K562 (cell line): ENCODE results near the gene NAP1L4. TPM values are rescaled to one million over a fixed set of nuclear protein-coding genes. Genes with fewer than 3 reads are reported as not detected.

ENCODE experiments used
- CEBPG ChIP-seq, 3 experiments: fragments of 200-800 bp in 1 of 3; sonication (Bioruptor generic) in 1 of 3; sonication (generic) in 1 of 3; formaldehyde crosslinking in 1 of 3; IDR thresholded peaks in 2 of 3; conservative IDR thresholded peaks in 1 of 3; 2 replicates each; pipeline versions ENCODE4 v1.6.1 to v1.8.0; 2016 to 2022; ENCODE audit warnings: missing compliant biosample characterization in 2 of 3, missing genetic modification characterization in 2 of 3, mild to moderate bottlenecking in 1 of 3, missing genetic modification reagents in 1 of 3
- FOXA1 ChIP-seq: fragments of 450-650 bp; IDR thresholded peaks from 2 replicates; pipeline ENCODE4 v1.6.1; 2016; ENCODE audit warnings: mild to moderate bottlenecking, borderline replicate concordance
- HES1 ChIP-seq: fragments of 450-650 bp; IDR thresholded peaks from 2 replicates; pipeline ENCODE4 v1.6.1; 2016; ENCODE audit warnings: low read depth, mild to moderate bottlenecking, moderate library complexity
- PRDM10 ChIP-seq: fragments of 450-650 bp; IDR thresholded peaks from 2 replicates; pipeline ENCODE4 v1.6.1; 2018; ENCODE audit not compliant: partially characterized antibody
- PURB ChIP-seq: sonication (generic); formaldehyde crosslinking; IDR thresholded peaks from 2 replicates; pipeline ENCODE4 v1.9.0; 2021; ENCODE audit warnings: low read depth, mild to moderate bottlenecking, missing genetic modification reagents
- REST ChIP-seq, 2 experiments: fragments of 450-650 bp; formaldehyde crosslinking in 1 of 2; IDR thresholded peaks; 2 replicates each; pipeline versions ENCODE4 v1.4.0 to v1.6.1; 2014 to 2020; ENCODE audit warnings: mild to moderate bottlenecking in 2 of 2, borderline replicate concordance in 1 of 2, low read depth in 1 of 2
- SREBF1 ChIP-seq: fragments of 150-350 bp; IDR thresholded peaks from 2 replicates; pipeline ENCODE4 v1.6.1; 2014; ENCODE audit warnings: antibody characterized with exemption, low read depth, low read length, borderline replicate concordance
- TCFL5 ChIP-seq: fragments of 250-450 bp; sonication (Bioruptor Pico); conservative IDR thresholded peaks from 2 replicates; pipeline ENCODE4 v1.6.1; 2021; ENCODE audit warnings: mild to moderate bottlenecking, moderate library complexity, matching md5 sums
- ZNF197 ChIP-seq: fragments of 200-800 bp; sonication (Bioruptor generic); IDR thresholded peaks from 2 replicates; pipeline ENCODE4 v1.6.1; 2016; ENCODE audit warnings: low read depth, missing genetic modification characterization, missing compliant biosample characterization
- polyA plus RNA-seq, 8 experiments: library from polyadenylated mRNA; depleted of rRNA in 4 of 8; stranded (reverse) in 5 of 8; unstranded in 3 of 8; fragments of >200 nt; fragmentation: Nextera tagmentation in 2 of 8; fragmentation: Illumina TruSeq in 1 of 8; extraction: Ambion mirVana in 2 of 8; extraction: Trizol in 1 of 8; gene quantifications; 2 replicates each; pipeline versions ENCODE4 v1.2.1 to v1.2.3, GENCODE V29; 2011 to 2014; ENCODE audit warnings: inconsistent platforms in 1 of 8, missing spikeins in 1 of 8
- total RNA-seq, 7 experiments: library from RNA; depleted of rRNA in 6 of 7; stranded (reverse); fragments of >200 nt in 6 of 7; fragmentation: Illumina TruSeq in 2 of 7; extraction: Trizol in 2 of 7; gene quantifications; 2 replicates each; pipeline versions ENCODE4 v1.2.1 to v1.2.3, GENCODE V29; 2011 to 2021; ENCODE audit warnings: low replicate concordance in 1 of 7

NAP1L4 gene
- total and polyA plus RNA-seq, 9 of the 15 experiments (the other 6 are each of a cell fraction or from before 2014, with no cell fraction given): 34.1 to 237 (median 179) TPM

- TF ChIP-seq REST (IDR thresholded peaks at IDR 0.05; ENCODE audit: borderline replicate concordance) (no peak), REST (CRISPR knock-in tag; IDR thresholded peaks at IDR 0.05; ENCODE audit: low read depth) (no peak), CEBPG (CRISPR knock-in tag; IDR thresholded peaks at IDR 0.05) (no peak), CEBPG (tag; conservative IDR thresholded peaks at IDR 0.05 in 1 of 2, IDR thresholded peaks at IDR 0.05 in 1 of 2) (no peak), TCFL5 (CRISPR knock-in tag) (no peak), FOXA1 (no peak), HES1 (no peak), PURB (CRISPR knock-in tag) (no peak), PRDM10 (no peak), SREBF1 (no peak), ZNF197 (no peak)
- TF ChIP-seq, all 486 proteins: peak for 0
These were observed 81.7 kb downstream of the NAP1L4 start (continued) for GRCh38 chr11:2910401-2910955.
